ENCODE measurements around the gene DDI2. TPM values are rescaled to one million over a fixed set of nuclear protein-coding genes. Genes with fewer than 3 reads are reported as not detected.

The DDI2 gene
- polyA plus RNA-seq, 1 donor from 2014 or later, result 3.8 TPM

DNA sequence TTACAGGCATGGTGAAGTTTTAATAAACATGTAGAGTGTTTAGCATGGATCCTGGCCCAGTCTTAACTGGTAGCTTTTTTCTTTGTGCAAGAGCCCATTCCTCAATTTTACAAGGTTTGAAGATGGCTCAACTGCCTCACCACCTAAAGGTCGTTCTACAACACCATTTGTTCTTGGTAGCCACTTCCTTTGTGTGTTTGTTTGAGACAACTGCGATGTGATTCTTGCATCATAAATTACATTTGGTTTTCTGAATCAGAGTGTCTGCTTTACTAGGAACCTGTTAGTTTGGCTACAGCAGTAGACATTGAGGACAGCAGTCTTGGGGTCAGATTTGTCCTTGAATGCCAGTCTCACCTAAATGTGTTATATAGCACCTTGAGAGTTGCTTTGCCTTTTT lies 70.2 kb downstream of the DDI2 start:
- no peak overlapping the region for H3K4me2 ChIP-seq (ENCODE audit: low read length)
- no peaks in the 10 kb centered on the region for H3F3A ChIP-seq (ENCODE audit: insufficient read depth, low read length, poor library complexity, severe bottlenecking)
- no peak overlapping the region for H3K27ac ChIP-seq (ENCODE audit: low read length)
- H3K4me3 ChIP-seq (ENCODE audit: low read length), result no peak overlapping the region
- H3K9me3 ChIP-seq (ENCODE audit: low read length), result no peaks in the 10 kb centered on the region
- H3K79me2 ChIP-seq (replicated peaks; ENCODE audit: insufficient read depth, low read length), result peaks cover 51% of the 10 kb centered on the region
- TF ChIP-seq MXI1 (conservative IDR thresholded peaks at IDR 0.05; ENCODE audit: poor library complexity, severe bottlenecking) (no peak), EZH2 (IDR thresholded peaks at IDR 0.05; ENCODE audit: borderline replicate concordance, insufficient read depth, low read length, poor library complexity, severe bottlenecking) (no peak), POLR2AphosphoS5 (IDR thresholded peaks at IDR 0.05) (no peak), RAD21 (conservative IDR thresholded peaks at IDR 0.05) (no peak)
- H4K20me1 ChIP-seq (ENCODE audit: insufficient read depth), result no peaks in the 10 kb centered on the region
- no peaks in the 10 kb centered on the region for H3K9me2 ChIP-seq (ENCODE audit: insufficient read depth, low read length)
- H3K27me3 ChIP-seq (ENCODE audit: insufficient read depth, low read depth, low read length), result no peaks in the 10 kb centered on the region
- H3K9ac ChIP-seq (ENCODE audit: low read length), result no peak overlapping the region
- H2AFZ ChIP-seq (ENCODE audit: low read depth, low read length), result no peak overlapping the region
- H3K36me3 ChIP-seq (ENCODE audit: insufficient read depth, low read length), result no peaks in the 10 kb centered on the region

DNA sequence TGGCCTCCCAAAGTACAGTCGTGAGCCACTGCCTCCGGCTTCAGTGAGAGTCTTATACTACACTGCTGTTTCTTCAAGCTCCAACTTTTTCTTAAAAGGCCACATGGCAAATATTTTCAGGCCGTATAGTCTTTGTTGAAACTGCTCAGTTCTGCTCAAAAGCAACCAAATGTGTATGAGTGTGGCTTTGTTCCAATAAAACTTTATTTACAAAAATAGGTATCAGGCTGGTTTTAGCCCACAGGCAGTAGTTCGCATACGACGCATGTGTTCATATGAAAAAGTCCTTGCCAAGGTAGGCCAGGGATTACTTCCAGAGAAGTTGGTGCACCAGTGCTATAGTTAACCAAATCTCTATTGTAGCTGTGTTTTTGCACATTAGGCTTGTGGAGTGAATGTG lies 73.1 kb downstream of the DDI2 start:
- Histone ChIP-seq H3F3A (ENCODE audit: insufficient read depth, low read length, poor library complexity, severe bottlenecking) (no peaks in the 10 kb centered on the region), H3K9me2 (ENCODE audit: insufficient read depth, low read length) (no peaks in the 10 kb centered on the region), H2AFZ (ENCODE audit: low read depth, low read length) (no peak overlapping the region), H3K9ac (ENCODE audit: low read length) (no peak overlapping the region), H3K4me2 (ENCODE audit: low read length) (no peak overlapping the region), H3K36me3 (ENCODE audit: insufficient read depth, low read length) (no peaks in the 10 kb centered on the region), H3K4me3 (ENCODE audit: low read length) (no peak overlapping the region), H3K27me3 (ENCODE audit: insufficient read depth, low read depth, low read length) (no peaks in the 10 kb centered on the region), H4K20me1 (ENCODE audit: insufficient read depth) (no peaks in the 10 kb centered on the region), H3K9me3 (ENCODE audit: low read length) (no peaks in the 10 kb centered on the region), H3K79me2 (replicated peaks; ENCODE audit: insufficient read depth, low read length) (peaks cover 36% of the 10 kb centered on the region), H3K27ac (ENCODE audit: low read length) (no peak overlapping the region)
- TF ChIP-seq TAF1 (IDR thresholded peaks at IDR 0.05; ENCODE audit: low read depth) (no peak), MXI1 (conservative IDR thresholded peaks at IDR 0.05; ENCODE audit: poor library complexity, severe bottlenecking) (no peak), POLR2AphosphoS5 (IDR thresholded peaks at IDR 0.05) (no peak), SMC3 (conservative IDR thresholded peaks at IDR 0.05; ENCODE audit: poor library complexity) (no peak), EZH2 (IDR thresholded peaks at IDR 0.05; ENCODE audit: borderline replicate concordance, insufficient read depth, low read length, poor library complexity, severe bottlenecking) (no peak)
- TF ChIP-seq, protein P1, sequence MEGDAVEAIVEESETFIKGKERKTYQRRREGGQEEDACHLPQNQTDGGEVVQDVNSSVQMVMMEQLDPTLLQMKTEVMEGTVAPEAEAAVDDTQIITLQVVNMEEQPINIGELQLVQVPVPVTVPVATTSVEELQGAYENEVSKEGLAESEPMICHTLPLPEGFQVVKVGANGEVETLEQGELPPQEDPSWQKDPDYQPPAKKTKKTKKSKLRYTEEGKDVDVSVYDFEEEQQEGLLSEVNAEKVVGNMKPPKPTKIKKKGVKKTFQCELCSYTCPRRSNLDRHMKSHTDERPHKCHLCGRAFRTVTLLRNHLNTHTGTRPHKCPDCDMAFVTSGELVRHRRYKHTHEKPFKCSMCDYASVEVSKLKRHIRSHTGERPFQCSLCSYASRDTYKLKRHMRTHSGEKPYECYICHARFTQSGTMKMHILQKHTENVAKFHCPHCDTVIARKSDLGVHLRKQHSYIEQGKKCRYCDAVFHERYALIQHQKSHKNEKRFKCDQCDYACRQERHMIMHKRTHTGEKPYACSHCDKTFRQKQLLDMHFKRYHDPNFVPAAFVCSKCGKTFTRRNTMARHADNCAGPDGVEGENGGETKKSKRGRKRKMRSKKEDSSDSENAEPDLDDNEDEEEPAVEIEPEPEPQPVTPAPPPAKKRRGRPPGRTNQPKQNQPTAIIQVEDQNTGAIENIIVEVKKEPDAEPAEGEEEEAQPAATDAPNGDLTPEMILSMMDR (IDR thresholded peaks at IDR 0.05; ENCODE audit: poor library complexity, severe bottlenecking), result no peak
- TF ChIP-seq, protein P2, sequence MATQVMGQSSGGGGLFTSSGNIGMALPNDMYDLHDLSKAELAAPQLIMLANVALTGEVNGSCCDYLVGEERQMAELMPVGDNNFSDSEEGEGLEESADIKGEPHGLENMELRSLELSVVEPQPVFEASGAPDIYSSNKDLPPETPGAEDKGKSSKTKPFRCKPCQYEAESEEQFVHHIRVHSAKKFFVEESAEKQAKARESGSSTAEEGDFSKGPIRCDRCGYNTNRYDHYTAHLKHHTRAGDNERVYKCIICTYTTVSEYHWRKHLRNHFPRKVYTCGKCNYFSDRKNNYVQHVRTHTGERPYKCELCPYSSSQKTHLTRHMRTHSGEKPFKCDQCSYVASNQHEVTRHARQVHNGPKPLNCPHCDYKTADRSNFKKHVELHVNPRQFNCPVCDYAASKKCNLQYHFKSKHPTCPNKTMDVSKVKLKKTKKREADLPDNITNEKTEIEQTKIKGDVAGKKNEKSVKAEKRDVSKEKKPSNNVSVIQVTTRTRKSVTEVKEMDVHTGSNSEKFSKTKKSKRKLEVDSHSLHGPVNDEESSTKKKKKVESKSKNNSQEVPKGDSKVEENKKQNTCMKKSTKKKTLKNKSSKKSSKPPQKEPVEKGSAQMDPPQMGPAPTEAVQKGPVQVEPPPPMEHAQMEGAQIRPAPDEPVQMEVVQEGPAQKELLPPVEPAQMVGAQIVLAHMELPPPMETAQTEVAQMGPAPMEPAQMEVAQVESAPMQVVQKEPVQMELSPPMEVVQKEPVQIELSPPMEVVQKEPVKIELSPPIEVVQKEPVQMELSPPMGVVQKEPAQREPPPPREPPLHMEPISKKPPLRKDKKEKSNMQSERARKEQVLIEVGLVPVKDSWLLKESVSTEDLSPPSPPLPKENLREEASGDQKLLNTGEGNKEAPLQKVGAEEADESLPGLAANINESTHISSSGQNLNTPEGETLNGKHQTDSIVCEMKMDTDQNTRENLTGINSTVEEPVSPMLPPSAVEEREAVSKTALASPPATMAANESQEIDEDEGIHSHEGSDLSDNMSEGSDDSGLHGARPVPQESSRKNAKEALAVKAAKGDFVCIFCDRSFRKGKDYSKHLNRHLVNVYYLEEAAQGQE (IDR thresholded peaks at IDR 0.05; ENCODE audit: borderline replicate concordance), result no peak

DNA sequence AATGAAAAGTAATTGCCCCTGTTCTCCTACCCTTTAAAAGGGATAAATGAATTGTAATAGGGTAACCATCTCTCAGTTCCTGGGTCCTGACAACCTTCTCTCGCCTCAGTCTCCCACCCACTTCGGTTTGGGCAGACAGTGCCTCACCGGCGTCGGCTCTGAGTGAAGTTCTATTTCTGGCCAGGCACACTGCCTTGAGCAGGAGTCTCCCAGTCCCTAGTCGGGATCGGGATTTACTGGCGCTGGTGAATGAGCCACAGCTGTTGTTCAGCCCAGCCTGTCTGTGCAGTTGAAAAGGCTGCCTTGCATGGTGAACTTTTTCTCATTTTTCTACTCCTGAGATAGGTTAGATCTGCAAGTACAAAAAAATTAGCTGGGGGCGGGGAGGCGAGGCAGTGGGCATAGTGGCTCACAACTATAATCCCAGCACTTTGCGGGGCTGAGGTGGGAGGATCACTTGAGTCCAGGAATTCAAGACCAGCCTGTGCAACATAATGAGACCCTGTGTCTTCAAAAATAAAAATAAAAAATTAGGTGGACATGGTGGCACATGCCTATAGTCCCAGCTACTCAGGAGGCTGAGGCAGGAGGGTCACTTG lies 74.3 kb downstream of the DDI2 start:
- H3K4me3 ChIP-seq (ENCODE audit: low read length), result no peak overlapping the region
- H3K27ac ChIP-seq (ENCODE audit: low read length), result no peak overlapping the region
- H3K36me3 ChIP-seq (ENCODE audit: insufficient read depth, low read length), result no peaks in the 10 kb centered on the region
- TF ChIP-seq RAD21 (conservative IDR thresholded peaks at IDR 0.05) (no peak), POLR2AphosphoS5 (IDR thresholded peaks at IDR 0.05) (no peak), MXI1 (conservative IDR thresholded peaks at IDR 0.05; ENCODE audit: poor library complexity, severe bottlenecking) (no peak), TAF1 (IDR thresholded peaks at IDR 0.05; ENCODE audit: low read depth) (no peak), SMC3 (conservative IDR thresholded peaks at IDR 0.05; ENCODE audit: poor library complexity) (no peak), EZH2 (IDR thresholded peaks at IDR 0.05; ENCODE audit: borderline replicate concordance, insufficient read depth, low read length, poor library complexity, severe bottlenecking) (no peak), EP300 (conservative IDR thresholded peaks at IDR 0.05; ENCODE audit: poor library complexity, severe bottlenecking) (no peak)
- TF ChIP-seq, protein P1 (IDR thresholded peaks at IDR 0.05; ENCODE audit: poor library complexity, severe bottlenecking), result no peak
- TF ChIP-seq, protein P2 (IDR thresholded peaks at IDR 0.05; ENCODE audit: borderline replicate concordance), result no peak
- H3K27me3 ChIP-seq (ENCODE audit: insufficient read depth, low read depth, low read length), result no peaks in the 10 kb centered on the region
- H3K9me2 ChIP-seq (ENCODE audit: insufficient read depth, low read length), result no peaks in the 10 kb centered on the region
- H3K9me3 ChIP-seq (ENCODE audit: low read length), result no peaks in the 10 kb centered on the region
- no peaks in the 10 kb centered on the region for H3F3A ChIP-seq (ENCODE audit: insufficient read depth, low read length, poor library complexity, severe bottlenecking)
- H3K9ac ChIP-seq (ENCODE audit: low read length), result no peak overlapping the region
- H3K79me2 ChIP-seq (replicated peaks; ENCODE audit: insufficient read depth, low read length), result peaks cover 25% of the 10 kb centered on the region
- H2AFZ ChIP-seq (ENCODE audit: low read depth, low read length), result no peak overlapping the region
- no peaks in the 10 kb centered on the region for H4K20me1 ChIP-seq (ENCODE audit: insufficient read depth)
- H3K4me2 ChIP-seq (ENCODE audit: low read length), result no peak overlapping the region

All from neural cell (in vitro differentiated cells).